Measurements from ENCODE around the gene APEH. TPM values are rescaled to one million over a fixed set of nuclear protein-coding genes. Genes with fewer than 3 reads are reported as not detected.

The APEH gene
- polyA plus RNA-seq, 2 of the 4 experiments (the other 2 are of a cell fraction): 60.8 to 64.9 TPM

DNA sequence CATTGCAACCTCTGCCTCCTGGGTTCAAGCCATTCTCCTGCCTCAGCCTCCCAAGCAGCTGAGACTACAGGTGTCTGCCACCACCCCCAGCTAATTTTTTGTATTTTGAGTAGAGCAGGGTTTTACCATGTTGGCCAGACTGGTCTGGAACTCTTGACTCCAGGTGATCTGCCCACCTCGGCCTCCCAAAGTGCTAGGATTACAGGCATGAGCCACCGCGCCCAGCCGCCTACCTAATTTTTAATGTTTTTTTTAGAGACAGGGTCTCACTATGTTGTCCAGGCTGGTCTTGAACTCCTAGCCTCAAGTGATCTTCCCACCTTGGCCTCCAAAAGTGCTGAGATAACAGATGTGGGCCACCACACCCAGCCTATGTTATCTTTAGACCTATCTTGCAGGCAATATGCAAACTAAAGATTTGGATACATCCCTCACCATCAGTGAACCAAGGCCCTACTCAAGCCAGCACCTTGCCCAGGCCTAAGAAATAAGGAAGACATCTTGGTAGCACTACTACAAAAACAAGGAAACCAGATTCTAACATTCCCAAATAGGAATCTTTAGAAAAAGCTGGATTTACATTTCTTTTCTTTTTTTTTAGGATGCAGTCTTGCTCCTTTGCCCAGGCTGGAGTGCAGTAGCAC, 55.9 kb downstream of the APEH start:
- ChIA-PET CTCF (interaction anchor here (0.6 to 0.7 kb wide), 2 partner anchors 14 to 144 kb away, joined by 3 to 4 read pairs; no protein-coding TSS in a partner anchor), POLR2A (interaction anchor here (0.6 kb wide), 1 partner anchor 226 kb away, joined by 4 read pairs; no protein-coding TSS in a partner anchor)
- DNase-seq (ENCODE audit: low read depth in 1 of 2, low spot score in 1 of 2) (no peak), ATAC-seq (no peak), FAIRE-seq (no peak)
- Histone ChIP-seq H3K9me3 (no peaks in the 10 kb centered on the region), H3K4me1 (no peaks in the 10 kb centered on the region), H3K27ac (no peak overlapping the region), H3K4me2 (no peak overlapping the region), H3K4me3 (no peak overlapping the region)
- TF ChIP-seq ESRRA (IDR thresholded peaks at IDR 0.05; ENCODE audit: borderline replicate concordance, low read length): no peak
- TF ChIP-seq SREBF2 (IDR thresholded peaks at IDR 0.05): no peak
- TF ChIP-seq, protein P1, sequence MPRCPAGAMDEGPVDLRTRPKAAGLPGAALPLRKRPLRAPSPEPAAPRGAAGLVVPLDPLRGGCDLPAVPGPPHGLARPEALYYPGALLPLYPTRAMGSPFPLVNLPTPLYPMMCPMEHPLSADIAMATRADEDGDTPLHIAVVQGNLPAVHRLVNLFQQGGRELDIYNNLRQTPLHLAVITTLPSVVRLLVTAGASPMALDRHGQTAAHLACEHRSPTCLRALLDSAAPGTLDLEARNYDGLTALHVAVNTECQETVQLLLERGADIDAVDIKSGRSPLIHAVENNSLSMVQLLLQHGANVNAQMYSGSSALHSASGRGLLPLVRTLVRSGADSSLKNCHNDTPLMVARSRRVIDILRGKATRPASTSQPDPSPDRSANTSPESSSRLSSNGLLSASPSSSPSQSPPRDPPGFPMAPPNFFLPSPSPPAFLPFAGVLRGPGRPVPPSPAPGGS (IDR thresholded peaks at IDR 0.05): no peak
- TF ChIP-seq ZNF302 (CRISPR knock-in tag; IDR thresholded peaks at IDR 0.05): no peak
- TF ChIP-seq, protein P2, sequence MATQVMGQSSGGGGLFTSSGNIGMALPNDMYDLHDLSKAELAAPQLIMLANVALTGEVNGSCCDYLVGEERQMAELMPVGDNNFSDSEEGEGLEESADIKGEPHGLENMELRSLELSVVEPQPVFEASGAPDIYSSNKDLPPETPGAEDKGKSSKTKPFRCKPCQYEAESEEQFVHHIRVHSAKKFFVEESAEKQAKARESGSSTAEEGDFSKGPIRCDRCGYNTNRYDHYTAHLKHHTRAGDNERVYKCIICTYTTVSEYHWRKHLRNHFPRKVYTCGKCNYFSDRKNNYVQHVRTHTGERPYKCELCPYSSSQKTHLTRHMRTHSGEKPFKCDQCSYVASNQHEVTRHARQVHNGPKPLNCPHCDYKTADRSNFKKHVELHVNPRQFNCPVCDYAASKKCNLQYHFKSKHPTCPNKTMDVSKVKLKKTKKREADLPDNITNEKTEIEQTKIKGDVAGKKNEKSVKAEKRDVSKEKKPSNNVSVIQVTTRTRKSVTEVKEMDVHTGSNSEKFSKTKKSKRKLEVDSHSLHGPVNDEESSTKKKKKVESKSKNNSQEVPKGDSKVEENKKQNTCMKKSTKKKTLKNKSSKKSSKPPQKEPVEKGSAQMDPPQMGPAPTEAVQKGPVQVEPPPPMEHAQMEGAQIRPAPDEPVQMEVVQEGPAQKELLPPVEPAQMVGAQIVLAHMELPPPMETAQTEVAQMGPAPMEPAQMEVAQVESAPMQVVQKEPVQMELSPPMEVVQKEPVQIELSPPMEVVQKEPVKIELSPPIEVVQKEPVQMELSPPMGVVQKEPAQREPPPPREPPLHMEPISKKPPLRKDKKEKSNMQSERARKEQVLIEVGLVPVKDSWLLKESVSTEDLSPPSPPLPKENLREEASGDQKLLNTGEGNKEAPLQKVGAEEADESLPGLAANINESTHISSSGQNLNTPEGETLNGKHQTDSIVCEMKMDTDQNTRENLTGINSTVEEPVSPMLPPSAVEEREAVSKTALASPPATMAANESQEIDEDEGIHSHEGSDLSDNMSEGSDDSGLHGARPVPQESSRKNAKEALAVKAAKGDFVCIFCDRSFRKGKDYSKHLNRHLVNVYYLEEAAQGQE (IDR thresholded peaks at IDR 0.05): no peak
- TF ChIP-seq FOSB (CRISPR knock-in tag; IDR thresholded peaks at IDR 0.05): no peak
- TF ChIP-seq EHMT2 (IDR thresholded peaks at IDR 0.05; ENCODE audit: low read depth): no peak
- WGBS (ENCODE audit: missing lambda C conversion rate): 98% methylated on average over 4 of the region's 4 CpGs

DNA sequence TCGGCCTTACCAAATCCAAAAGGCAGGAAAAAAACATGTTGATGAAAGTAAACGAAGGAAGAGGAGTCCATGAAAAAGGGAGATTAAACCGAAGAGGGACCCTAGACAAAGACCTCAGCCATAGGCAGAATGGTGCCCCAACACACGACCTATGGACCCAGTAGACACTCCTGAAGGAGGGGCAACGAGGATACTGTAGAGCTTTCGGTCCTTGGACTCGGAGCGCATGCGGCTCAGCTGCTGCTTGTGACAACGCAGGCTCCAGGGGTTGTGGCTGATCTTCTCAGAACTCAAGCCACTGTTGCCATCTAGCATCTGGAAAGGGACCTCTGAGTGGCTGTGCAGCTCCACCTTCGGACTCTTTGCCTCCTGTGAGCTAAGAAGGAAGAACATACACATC, 58.4 kb downstream of the APEH start:
- Histone ChIP-seq H3K4me3 (no peak overlapping the region), H3K27ac (no peak overlapping the region), H3K4me2 (no peak overlapping the region), H3K4me1 (no peaks in the 10 kb centered on the region), H3K9me3 (no peaks in the 10 kb centered on the region)
- TF ChIP-seq ESRRA (IDR thresholded peaks at IDR 0.05; ENCODE audit: borderline replicate concordance, low read length) (no peak), POLR2AphosphoS2 (conservative IDR thresholded peaks at IDR 0.05; ENCODE audit: low read length) (no peak)
- TF ChIP-seq, protein P3, sequence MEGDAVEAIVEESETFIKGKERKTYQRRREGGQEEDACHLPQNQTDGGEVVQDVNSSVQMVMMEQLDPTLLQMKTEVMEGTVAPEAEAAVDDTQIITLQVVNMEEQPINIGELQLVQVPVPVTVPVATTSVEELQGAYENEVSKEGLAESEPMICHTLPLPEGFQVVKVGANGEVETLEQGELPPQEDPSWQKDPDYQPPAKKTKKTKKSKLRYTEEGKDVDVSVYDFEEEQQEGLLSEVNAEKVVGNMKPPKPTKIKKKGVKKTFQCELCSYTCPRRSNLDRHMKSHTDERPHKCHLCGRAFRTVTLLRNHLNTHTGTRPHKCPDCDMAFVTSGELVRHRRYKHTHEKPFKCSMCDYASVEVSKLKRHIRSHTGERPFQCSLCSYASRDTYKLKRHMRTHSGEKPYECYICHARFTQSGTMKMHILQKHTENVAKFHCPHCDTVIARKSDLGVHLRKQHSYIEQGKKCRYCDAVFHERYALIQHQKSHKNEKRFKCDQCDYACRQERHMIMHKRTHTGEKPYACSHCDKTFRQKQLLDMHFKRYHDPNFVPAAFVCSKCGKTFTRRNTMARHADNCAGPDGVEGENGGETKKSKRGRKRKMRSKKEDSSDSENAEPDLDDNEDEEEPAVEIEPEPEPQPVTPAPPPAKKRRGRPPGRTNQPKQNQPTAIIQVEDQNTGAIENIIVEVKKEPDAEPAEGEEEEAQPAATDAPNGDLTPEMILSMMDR (IDR thresholded peaks at IDR 0.05): no peak
- DNase-seq (ENCODE audit: low read depth in 1 of 2, low spot score in 1 of 2) (no peak), FAIRE-seq (no peak), ATAC-seq (no peak)
- WGBS (ENCODE audit: missing lambda C conversion rate): 89% methylated on average over 11 of the region's 11 CpGs
- ChIA-PET CTCF (interaction anchor here (0.7 kb wide), 1 partner anchor 13 kb away, joined by 3 read pairs; no protein-coding TSS in a partner anchor), POLR2A (no interaction called here)

DNA sequence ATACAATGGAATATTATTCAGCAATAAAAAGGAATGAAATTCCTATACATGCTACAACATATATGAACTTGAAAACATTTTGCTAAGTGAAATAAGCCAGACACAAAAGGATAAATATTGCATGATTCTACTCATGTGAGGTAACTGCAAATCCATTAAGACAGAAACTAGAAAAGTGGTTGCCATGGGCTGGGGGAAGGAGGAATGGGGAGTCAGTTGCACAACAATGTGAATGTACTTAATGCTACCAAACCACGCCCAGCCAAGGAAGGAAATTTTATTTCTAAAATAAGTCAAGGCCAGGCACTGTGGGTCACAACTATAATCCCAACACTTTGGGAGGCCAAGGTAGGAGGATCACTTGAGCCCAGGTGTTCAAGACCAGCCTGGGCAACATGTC, 59.4 kb downstream of the APEH start:
- FAIRE-seq: no peak
- ATAC-seq: no peak
- no peak for TF ChIP-seq TP53 (CRISPR knock-in tag; IDR thresholded peaks at IDR 0.05)
- TF ChIP-seq POLR2AphosphoS2 (conservative IDR thresholded peaks at IDR 0.05; ENCODE audit: low read length): no peak
- TF ChIP-seq ZC3H11A (IDR thresholded peaks at IDR 0.05): no peak
- no peak for TF ChIP-seq CHD2 (IDR thresholded peaks at IDR 0.05; ENCODE audit: low read length, partially characterized antibody)
- TF ChIP-seq HEYL (CRISPR knock-in tag; IDR thresholded peaks at IDR 0.05): no peak
- TF ChIP-seq HOXB5 (CRISPR knock-in tag; IDR thresholded peaks at IDR 0.05): no peak
- TF ChIP-seq ZFP36 (IDR thresholded peaks at IDR 0.05; ENCODE audit: borderline replicate concordance, partially characterized antibody): no peak
- TF ChIP-seq, protein P1 (IDR thresholded peaks at IDR 0.05): no peak
- no peak for TF ChIP-seq POLR2A (IDR thresholded peaks at IDR 0.05; ENCODE audit: low read length)
- Histone ChIP-seq H3K27ac (no peak overlapping the region), H3K9me3 (no peaks in the 10 kb centered on the region), H3K4me3 (no peak overlapping the region), H3K4me1 (no peaks in the 10 kb centered on the region), H3K4me2 (no peak overlapping the region)
- POLR2A ChIA-PET: no interaction called here
- 100% methylated on average over 1 of the region's 1 CpG for WGBS (ENCODE audit: missing lambda C conversion rate)
- CTCF ChIA-PET: interaction anchor here (0.6 kb wide), 1 partner anchor 531 kb away, joined by 4 read pairs; no protein-coding TSS in a partner anchor
- no peak for DNase-seq (ENCODE audit: low read depth in 1 of 2, low spot score in 1 of 2)

All from A549 (cell line).